Esophagus muscularis mucosa (tissue), 4 donors: ENCODE measurements around the gene PI4K2A. TPM values are rescaled to one million over a fixed set of nuclear protein-coding genes. Genes with fewer than 3 reads are reported as not detected.
A peak's percentile ranks its signal among the peaks of the same experiment; 100 is the strongest.
"Not testable (repeated sequence)": the region's sequence is repeated elsewhere in the genome, so short reads cannot be mapped to it uniquely, and the experiment has no call there.

ENCODE experiments used
- DNase-seq: peaks from one replicate; pipeline ENCODE4 v3.0.0-alpha.2; 2017; ENCODE audit errors: extremely low spot score
- H3K27ac ChIP-seq, 4 donors: fragments of 200-600 bp; sonication (generic); replicated peaks in 1 of 4; 1 replicate in 3 of 4; 2 replicates in 1 of 4; pipeline ENCODE4 v1.5.1; 2016 to 2019; ENCODE audit warnings: mild to moderate bottlenecking in 1 of 4
- H3K27me3 ChIP-seq, 4 donors: fragments of 200-600 bp; sonication (generic); one replicate each; pipeline versions ENCODE4 v1.5.1 to v1.6.0; 2016 to 2019
- H3K36me3 ChIP-seq, 4 donors: fragments of 200-600 bp; sonication (generic); one replicate each; pipeline ENCODE4 v1.5.1; 2016 to 2019
- H3K4me1 ChIP-seq, 4 donors: fragments of 200-600 bp; sonication (generic); one replicate each; pipeline ENCODE4 v1.5.1; 2016 to 2019
- H3K4me3 ChIP-seq, 4 donors: fragments of 200-600 bp; sonication (generic); 1 replicate in 2 of 4; 2 replicates in 2 of 4; pipeline ENCODE4 v1.5.1; 2016 to 2019; ENCODE audit warnings: mild to moderate bottlenecking in 4 of 4, moderate library complexity in 1 of 4
- H3K9me3 ChIP-seq, 4 donors: fragments of 200-600 bp; sonication (generic); 1 replicate in 3 of 4; 2 replicates in 1 of 4; pipeline ENCODE4 v1.5.1; 2016 to 2019
- EP300 ChIP-seq: sonication (generic); formaldehyde crosslinking; IDR thresholded peaks from one replicate; pipeline ENCODE4 v1.6.1; 2017; ENCODE audit warnings: antibody characterized with exemption
- POLR2A ChIP-seq: fragments of 450-650 bp; IDR thresholded peaks from one replicate; pipeline ENCODE4 v1.6.1; 2017; ENCODE audit warnings: antibody characterized with exemption, moderate library complexity, mild to moderate bottlenecking, low read depth
- POLR2AphosphoS5 ChIP-seq, 2 donors: sonication (generic); formaldehyde crosslinking; IDR thresholded peaks; one replicate each; pipeline ENCODE4 v1.6.1; 2017; ENCODE audit warnings: antibody characterized with exemption in 2 of 2
- WGBS: methylation state at CpG from one replicate; pipeline ENCODE4 v1.1.5; 2018; 5-methylcytosine and 5-hydroxymethylcytosine counted together
- intact Hi-C: fragments of 100-400 bp; cut with DNase I; formaldehyde crosslinking; loops from one replicate; pipeline ENCODE4 v1.15.1; 2023
- total RNA-seq, 4 donors: library from RNA; depleted of rRNA; stranded (reverse); fragments of >200 nt; gene quantifications; one replicate each; pipeline versions ENCODE4 v1.1.0 to v1.2.1, GENCODE V29; 2016
- TF ChIP-seq, protein P1 (sequence below), 3 experiments: fragments of 200-600 bp in 2 of 3; fragments of 450-650 bp in 1 of 3; sonication (generic) in 2 of 3; IDR thresholded peaks; one replicate each; pipeline ENCODE4 v1.5.1; 2017 to 2019; ENCODE audit warnings: antibody characterized with exemption in 3 of 3, mild to moderate bottlenecking in 2 of 3, moderate library complexity in 1 of 3

Gene PI4K2A
- total RNA-seq, 4 donors from 2014 or later, result 17.0 to 27.3 (median 24.1) TPM

- H3K9me3 ChIP-seq, result no peaks in the 10 kb centered on the region
- H3K36me3 ChIP-seq, result peaks cover 0 to 24% (median 18%) of the 10 kb centered on the region in 4 donors
- TF ChIP-seq POLR2AphosphoS5 (IDR thresholded peaks at IDR 0.05), result peak; percentile 15 to 18
- no peak for TF ChIP-seq POLR2A
- H3K4me1 ChIP-seq, result peaks cover 14 to 28% (median 23%) of the 10 kb centered on the region in 4 donors
- intact Hi-C loops, result no loop called here
- H3K27ac ChIP-seq, result peak overlapping the region; percentile 93 to 96 (median 94)
- H3K27me3 ChIP-seq, result no peaks in the 10 kb centered on the region
- WGBS, result 3% methylated on average over 23 of the region's 67 CpGs
- no peak for DNase-seq
- peak overlapping the region; percentile 88 to 98 (median 92) for H3K4me3 ChIP-seq
Observed at GRCh38 chr10:97640868-97641811, 669 bp downstream of the PI4K2A start.

DNA sequence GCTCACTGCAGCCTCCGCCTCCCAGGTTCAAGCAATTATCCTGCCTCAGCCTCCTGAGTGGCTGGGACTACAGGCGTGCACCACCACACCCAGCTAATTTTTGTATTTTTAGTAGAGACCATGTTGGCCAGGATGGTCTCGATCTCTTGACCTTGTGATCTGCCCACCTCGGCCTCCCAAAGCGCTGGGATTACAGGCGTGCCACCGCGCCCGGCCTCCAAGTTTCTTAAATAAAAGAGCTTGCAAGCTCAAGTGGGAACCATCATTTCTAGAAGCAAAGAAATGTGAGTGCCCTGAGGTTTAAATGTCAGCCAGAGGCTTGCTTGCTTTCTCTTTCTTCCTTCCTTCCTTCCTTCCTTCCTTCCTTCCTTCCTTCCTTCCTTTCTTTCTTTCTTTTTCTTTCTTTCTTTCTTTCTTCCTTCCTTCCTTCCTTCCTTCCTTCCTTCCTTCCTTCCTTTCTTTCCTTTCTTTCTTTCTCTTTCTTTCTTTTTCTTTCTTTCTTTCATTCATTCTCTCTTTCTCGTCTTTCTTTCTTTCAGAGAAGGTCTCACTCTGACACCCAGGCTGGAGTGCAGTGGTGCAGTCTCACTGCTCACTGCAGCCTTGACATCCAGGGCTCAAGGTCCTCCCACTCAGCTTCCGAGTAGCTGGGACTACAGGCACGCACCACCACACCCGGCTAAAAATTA is 2.1 kb downstream of the PI4K2A start:
- DNase-seq, H3K4me3 ChIP-seq, H3K27me3 ChIP-seq, H3K9me3 ChIP-seq, intact Hi-C loops: not testable (repeated sequence)
- 92% methylated on average over 13 of the region's 13 CpGs for WGBS
- Histone ChIP-seq H3K4me1 (peaks cover 14 to 33% (median 25%) of the 10 kb centered on the region in 4 donors), H3K27ac (peak overlapping the region in 2 of 4 donors; percentile 93 to 96), H3K36me3 (peaks cover 0 to 33% (median 25%) of the 10 kb centered on the region in 4 donors)

GRCh38 chr10:97643441-97643985 is 3.0 kb downstream of the PI4K2A start:
- Histone ChIP-seq H3K27me3 (no peaks in the 10 kb centered on the region), H3K27ac (no peak overlapping the region), H3K9me3 (no peaks in the 10 kb centered on the region), H3K4me3 (no peak overlapping the region), H3K4me1 (peaks cover 14 to 38% (median 31%) of the 10 kb centered on the region in 4 donors), H3K36me3 (peaks cover 0 to 33% (median 25%) of the 10 kb centered on the region in 4 donors)
- intact Hi-C loops, result no loop called here
- TF ChIP-seq POLR2AphosphoS5 (IDR thresholded peaks at IDR 0.05) (no peak), POLR2A (no peak), EP300 (no peak)
- no peak for DNase-seq
- 93% methylated on average over 4 of the region's 4 CpGs for WGBS

DNA sequence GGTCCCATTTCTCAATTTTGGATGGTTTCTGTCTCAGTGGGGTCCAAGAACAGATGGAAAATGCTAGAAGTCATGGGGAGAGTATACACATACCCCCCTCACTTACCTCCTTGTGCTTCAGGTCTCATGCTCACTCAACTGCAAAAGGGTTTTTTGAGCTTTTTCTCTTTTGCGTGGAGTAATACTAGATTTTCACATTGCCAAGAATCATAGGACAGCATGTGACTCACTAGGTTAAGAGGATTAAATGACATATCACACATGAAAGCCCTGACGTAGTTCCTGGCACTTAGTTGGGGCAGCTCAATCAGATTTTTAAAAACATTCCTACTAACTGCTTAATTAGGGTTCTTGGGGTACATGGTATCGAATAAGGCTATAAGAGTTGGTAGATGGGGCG is 4.5 kb downstream of the PI4K2A start:
- Histone ChIP-seq H3K4me3 (no peak overlapping the region), H3K36me3 (peaks cover 0 to 33% (median 25%) of the 10 kb centered on the region in 4 donors), H3K4me1 (peaks cover 14 to 51% (median 44%) of the 10 kb centered on the region in 4 donors), H3K27ac (no peak overlapping the region), H3K9me3 (no peaks in the 10 kb centered on the region), H3K27me3 (no peaks in the 10 kb centered on the region)
- no peak for DNase-seq
- no peak for TF ChIP-seq EP300
- intact Hi-C loops, result no loop called here
- 92% methylated on average over 4 of the region's 4 CpGs for WGBS

GRCh38 chr10:97647556-97647955 is 7.1 kb downstream of the PI4K2A start:
- H3K27ac ChIP-seq, result no peak overlapping the region
- no peaks in the 10 kb centered on the region for H3K9me3 ChIP-seq
- H3K4me3 ChIP-seq, result no peak overlapping the region
- TF ChIP-seq POLR2AphosphoS5 (IDR thresholded peaks at IDR 0.05) (no peak), EP300 (no peak), POLR2A (no peak)
- TF ChIP-seq, protein P1, sequence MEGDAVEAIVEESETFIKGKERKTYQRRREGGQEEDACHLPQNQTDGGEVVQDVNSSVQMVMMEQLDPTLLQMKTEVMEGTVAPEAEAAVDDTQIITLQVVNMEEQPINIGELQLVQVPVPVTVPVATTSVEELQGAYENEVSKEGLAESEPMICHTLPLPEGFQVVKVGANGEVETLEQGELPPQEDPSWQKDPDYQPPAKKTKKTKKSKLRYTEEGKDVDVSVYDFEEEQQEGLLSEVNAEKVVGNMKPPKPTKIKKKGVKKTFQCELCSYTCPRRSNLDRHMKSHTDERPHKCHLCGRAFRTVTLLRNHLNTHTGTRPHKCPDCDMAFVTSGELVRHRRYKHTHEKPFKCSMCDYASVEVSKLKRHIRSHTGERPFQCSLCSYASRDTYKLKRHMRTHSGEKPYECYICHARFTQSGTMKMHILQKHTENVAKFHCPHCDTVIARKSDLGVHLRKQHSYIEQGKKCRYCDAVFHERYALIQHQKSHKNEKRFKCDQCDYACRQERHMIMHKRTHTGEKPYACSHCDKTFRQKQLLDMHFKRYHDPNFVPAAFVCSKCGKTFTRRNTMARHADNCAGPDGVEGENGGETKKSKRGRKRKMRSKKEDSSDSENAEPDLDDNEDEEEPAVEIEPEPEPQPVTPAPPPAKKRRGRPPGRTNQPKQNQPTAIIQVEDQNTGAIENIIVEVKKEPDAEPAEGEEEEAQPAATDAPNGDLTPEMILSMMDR (IDR thresholded peaks at IDR 0.05), result no peak
- H3K4me1 ChIP-seq, result peaks cover under 1 to 40% (median 34%) of the 10 kb centered on the region in 4 donors
- intact Hi-C loops, result no loop called here
- DNase-seq, result no peak
- WGBS, result 78% methylated on average over 1 of the region's 1 CpG
- H3K27me3 ChIP-seq, result no peaks in the 10 kb centered on the region
- peaks cover 13 to 55% (median 43%) of the 10 kb centered on the region in 4 donors for H3K36me3 ChIP-seq

GRCh38 chr10:97648562-97649404 is 8.3 kb downstream of the PI4K2A start:
- intact Hi-C loops, result no loop called here
- Histone ChIP-seq H3K4me1 (peaks cover 0 to 31% (median 26%) of the 10 kb centered on the region in 4 donors), H3K9me3 (no peaks in the 10 kb centered on the region), H3K36me3 (peaks cover 15 to 62% (median 53%) of the 10 kb centered on the region in 4 donors), H3K27ac (peak overlapping the region; percentile 16 to 61 (median 48)), H3K27me3 (no peaks in the 10 kb centered on the region), H3K4me3 (no peak overlapping the region)
- 83% methylated on average over 5 of the region's 5 CpGs for WGBS
- no peak for DNase-seq
- TF ChIP-seq POLR2A (no peak), POLR2AphosphoS5 (IDR thresholded peaks at IDR 0.05) (peak; percentile 23 to 29), EP300 (no peak)
- TF ChIP-seq, protein P1 (IDR thresholded peaks at IDR 0.05), result no peak

GRCh38 chr10:97649405-97649750 is 8.9 kb downstream of the PI4K2A start:
- Histone ChIP-seq H3K27ac (peak overlapping the region in 3 of 4 donors; percentile 4 to 11 (median 7)), H3K36me3 (peaks cover 17 to 62% (median 53%) of the 10 kb centered on the region in 4 donors)

More at GRCh38 chr10:97649405-97649750, 8.9 kb downstream of the PI4K2A start:
- peaks cover 0 to 31% (median 25%) of the 10 kb centered on the region in 4 donors for H3K4me1 ChIP-seq
- intact Hi-C loops, H3K9me3 ChIP-seq, H3K27me3 ChIP-seq, H3K4me3 ChIP-seq, DNase-seq: not testable (repeated sequence)
- 96% methylated on average over 4 of the region's 4 CpGs for WGBS
